Fibroblast of villous mesenchyme (primary cell): Measurements from ENCODE around the gene TMC5. TPM values are rescaled to one million over a fixed set of nuclear protein-coding genes. Genes with fewer than 3 reads are reported as not detected.
"Not testable (repeated sequence)": the region's sequence is repeated elsewhere in the genome, so short reads cannot be mapped to it uniquely, and the experiment has no call there.

Experiments
- DNase-seq: peaks from one replicate; pipeline ENCODE4 v3.0.0-alpha.2; 2010; ENCODE audit warnings: low read depth
- H3K4me3 ChIP-seq: 2 replicates; pipeline ENCODE4 v1.5.1; 2011; ENCODE audit warnings: low read depth, mild to moderate bottlenecking, low read length
- total RNA-seq: library from RNA; depleted of rRNA; stranded (reverse); fragments of >200 nt; gene quantifications from 2 replicates; pipeline ENCODE4 v1.2.3, GENCODE V29; 2012
- TF ChIP-seq, protein P1 (sequence below): IDR thresholded peaks from 2 replicates; pipeline ENCODE4 v1.5.1; 2012; ENCODE audit warnings: low read depth, mild to moderate bottlenecking, low read length; ENCODE audit not compliant: insufficient read depth

TMC5 gene
- total RNA-seq, 1 donor: not detected

DNA sequence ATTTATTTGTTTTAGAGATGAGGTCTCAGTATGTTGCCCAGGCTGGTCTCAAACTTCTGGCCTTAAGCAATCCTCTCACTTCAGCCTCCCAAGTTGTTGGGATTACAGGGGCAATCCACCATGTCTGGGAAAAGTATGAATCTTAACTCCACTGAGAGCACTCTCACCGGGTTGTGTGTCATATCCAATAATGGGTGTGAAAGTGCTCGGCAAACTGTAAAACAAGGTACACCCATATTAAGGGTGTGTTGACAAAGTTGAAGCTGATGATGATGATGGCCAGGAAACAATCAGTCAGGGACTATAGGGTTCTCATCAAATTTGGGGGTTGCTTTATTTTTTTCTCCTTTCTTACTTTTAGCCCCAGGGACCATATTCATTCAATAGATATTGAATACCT, 25.3 kb upstream of the TMC5 start:
- H3K4me3 ChIP-seq: no peak overlapping the region
- no peak for DNase-seq
- TF ChIP-seq, protein P1, sequence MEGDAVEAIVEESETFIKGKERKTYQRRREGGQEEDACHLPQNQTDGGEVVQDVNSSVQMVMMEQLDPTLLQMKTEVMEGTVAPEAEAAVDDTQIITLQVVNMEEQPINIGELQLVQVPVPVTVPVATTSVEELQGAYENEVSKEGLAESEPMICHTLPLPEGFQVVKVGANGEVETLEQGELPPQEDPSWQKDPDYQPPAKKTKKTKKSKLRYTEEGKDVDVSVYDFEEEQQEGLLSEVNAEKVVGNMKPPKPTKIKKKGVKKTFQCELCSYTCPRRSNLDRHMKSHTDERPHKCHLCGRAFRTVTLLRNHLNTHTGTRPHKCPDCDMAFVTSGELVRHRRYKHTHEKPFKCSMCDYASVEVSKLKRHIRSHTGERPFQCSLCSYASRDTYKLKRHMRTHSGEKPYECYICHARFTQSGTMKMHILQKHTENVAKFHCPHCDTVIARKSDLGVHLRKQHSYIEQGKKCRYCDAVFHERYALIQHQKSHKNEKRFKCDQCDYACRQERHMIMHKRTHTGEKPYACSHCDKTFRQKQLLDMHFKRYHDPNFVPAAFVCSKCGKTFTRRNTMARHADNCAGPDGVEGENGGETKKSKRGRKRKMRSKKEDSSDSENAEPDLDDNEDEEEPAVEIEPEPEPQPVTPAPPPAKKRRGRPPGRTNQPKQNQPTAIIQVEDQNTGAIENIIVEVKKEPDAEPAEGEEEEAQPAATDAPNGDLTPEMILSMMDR: no peak

DNA sequence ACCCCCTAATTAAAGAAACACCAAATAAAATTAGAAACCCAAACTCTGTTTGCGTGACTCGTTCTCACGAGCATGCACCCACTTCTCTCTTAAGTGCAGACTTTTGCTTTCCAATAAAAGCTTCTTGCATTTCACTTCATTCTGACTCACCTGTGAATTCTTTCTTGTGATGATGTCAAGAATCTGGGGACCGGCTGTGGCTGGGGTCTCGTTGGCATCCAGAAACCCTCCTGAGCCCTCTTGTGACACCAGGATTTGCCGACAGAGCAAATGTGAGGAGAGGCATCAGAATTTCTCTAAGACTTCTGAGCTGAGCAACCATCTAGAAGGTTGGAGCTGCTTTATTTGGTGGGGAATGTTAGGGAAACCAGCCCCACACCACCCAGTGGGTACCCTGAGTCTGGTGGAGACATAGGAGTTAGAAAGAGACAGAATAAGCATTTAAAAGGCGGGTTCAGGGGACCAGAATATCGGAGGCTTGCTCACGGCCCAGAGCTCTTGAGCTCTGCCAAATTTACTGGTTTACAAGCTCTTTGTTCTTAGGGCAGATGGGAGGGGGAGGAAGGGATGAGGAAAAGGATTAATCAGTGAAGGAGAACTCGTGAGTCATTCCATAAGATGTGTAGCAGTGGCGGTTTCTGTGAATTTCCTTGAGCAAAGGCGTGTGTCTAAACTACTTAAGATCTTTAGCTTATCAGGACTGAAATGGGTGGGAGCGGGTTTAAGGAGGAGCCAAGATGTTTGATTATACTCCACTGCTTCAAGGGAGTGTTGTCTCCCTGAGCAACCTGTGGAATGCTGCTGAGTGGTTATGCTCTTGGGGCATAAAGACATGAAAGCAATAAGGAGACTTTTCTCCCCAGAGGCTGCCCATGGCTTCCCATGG, 24.2 kb upstream of the TMC5 start:
- H3K4me3 ChIP-seq: no peak overlapping the region
- DNase-seq: peak; percentile 81
- TF ChIP-seq, protein P1: no peak

DNA sequence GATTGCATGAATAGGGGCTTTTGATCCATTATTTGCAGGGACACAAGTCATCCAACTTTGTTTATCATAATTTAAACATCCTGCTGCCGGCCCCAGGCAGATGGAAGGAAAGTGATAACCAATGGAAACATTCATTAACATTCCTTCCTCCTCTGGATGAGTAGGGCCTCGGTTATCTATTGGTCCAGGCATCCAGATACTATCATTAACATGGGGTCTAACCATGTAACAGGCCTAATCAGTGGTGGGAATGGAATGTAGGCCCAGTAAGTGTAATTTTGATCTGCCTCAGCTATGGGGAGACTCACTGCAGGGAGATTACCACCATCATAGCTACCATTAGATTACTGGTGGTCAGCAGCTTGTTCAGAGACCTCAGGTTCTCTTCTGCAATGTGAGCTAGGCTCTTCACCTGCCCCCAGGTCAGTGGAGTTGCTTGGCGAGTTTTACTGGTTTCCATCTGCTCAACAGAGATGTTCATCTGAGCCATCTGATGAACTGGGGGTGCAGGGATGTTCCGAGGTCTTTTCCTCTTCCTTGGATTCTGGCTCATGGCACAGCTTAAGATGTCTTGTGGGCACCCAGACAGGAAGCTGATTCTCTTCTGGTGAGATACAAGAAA, 21.9 kb upstream of the TMC5 start:
- not testable (repeated sequence) for DNase-seq, H3K4me3 ChIP-seq

DNA sequence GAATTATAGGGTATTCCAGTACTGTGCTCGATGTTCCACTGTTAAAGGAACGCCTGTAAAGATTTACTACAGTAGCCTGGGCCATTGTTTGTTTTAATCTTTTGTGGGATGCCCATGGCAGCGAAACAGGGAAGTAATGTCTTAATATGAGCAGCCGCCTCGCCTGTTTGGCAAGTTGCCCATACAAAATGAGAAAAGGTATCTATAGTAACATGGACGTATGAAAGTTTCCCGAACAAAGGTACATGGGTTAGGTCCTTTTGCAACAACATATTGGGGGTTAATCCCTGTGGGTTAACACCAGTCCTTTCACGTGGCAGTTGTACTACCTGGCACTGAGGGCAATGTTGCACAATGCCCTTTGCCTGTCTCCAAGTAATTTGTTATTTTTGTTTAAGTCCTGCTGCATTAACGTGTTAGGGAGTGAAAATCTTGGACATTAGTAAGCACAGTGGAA, 21.1 kb upstream of the TMC5 start:
- no peak overlapping the region for H3K4me3 ChIP-seq
- DNase-seq: peak; percentile 5
- TF ChIP-seq, protein P1: no peak

DNA sequence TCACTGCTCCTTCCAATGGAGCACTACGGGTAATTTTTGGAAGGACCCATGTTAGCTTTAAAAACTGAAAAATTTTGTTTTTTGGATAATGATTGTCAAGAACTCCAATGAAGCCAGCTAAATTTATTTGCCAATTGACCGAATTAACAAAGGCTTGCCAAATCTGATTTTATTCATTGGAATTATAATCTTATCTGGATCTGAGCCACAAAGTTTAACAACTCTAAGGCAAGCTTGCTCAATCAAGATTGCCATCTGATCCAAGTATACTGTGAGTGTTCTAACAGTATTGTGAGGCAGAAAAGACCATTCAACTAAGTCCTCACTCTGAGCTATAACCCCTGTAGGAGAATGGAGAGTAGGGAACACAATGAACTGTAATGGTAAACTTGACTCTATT, 20.3 kb upstream of the TMC5 start:
- DNase-seq: not testable (repeated sequence)

DNA sequence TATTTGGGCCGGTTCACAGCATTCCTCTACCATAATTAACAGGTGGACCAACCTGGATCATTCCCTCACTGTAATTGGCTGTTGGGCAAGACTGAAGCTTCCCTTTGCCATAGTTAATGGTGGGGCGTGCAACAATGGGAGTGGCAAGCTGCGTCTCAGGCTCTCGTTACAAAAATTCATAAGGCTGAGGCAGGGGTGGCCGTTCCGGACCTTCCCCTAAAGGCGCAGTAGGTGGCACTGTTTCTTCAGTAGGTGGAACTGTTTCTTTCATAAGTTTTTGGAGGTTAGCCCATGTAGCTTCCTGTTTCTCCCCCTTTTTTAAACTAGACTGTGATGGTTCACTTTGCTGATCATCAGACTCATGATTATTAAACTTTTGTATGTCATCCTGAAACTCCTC, 17.0 kb upstream of the TMC5 start:
- DNase-seq: no peak
- H3K4me3 ChIP-seq: no peak overlapping the region
- TF ChIP-seq, protein P1: peak; percentile 11

More for the DNA sequence above, 20.3 kb upstream of the TMC5 start:
- H3K4me3 ChIP-seq: not testable (repeated sequence)

DNA sequence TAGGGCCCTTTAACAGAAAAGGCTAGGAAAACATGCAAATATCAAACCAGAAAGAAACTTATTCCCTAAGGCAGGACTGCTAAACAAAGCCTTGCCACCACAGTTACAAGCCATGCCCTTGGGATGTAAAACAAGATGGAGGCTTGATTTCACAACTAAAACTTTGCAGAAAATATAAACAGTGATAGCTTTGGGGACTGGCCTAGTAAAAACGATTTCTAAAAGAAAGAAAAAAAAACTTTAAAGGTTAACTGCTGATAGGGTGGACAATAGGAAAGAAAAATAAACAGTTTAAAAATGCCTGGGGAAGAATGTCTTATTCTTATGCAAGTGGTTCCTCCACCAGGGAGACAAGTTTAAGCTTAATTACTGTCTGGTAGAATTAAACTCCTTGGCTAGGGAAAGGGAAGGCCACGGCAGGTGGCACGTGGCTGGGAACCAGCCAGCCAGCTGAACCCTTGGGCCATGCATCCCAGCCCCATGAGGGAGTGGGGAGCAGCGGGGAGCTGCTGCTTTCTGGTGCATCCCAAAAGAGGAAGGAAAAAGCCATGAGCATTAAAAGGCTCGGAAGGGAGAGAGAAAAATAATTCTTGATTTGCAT, 10.7 kb upstream of the TMC5 start:
- TF ChIP-seq, protein P1: no peak
- DNase-seq: no peak
- H3K4me3 ChIP-seq: no peak overlapping the region
